GM19395 (cell line): ENCODE results near the gene HS1BP3.

Experiments used
- ATAC-seq: cut with Tn5 transposase; IDR thresholded peaks from one replicate; pipeline ENCODE4 v1.9.1; 2021; ENCODE audit warnings: mild to moderate bottlenecking, moderate library complexity; ENCODE audit not compliant: unreplicated experiment

The HS1BP3 gene

GRCh38 chr2:20675701-20676352 lies 24.9 kb upstream of the HS1BP3 start:
- ATAC-seq: peak; percentile 55

- no peak for ATAC-seq
These were observed 24.2 kb upstream of the HS1BP3 start for GRCh38 chr2:20674974-20675679.

GRCh38 chr2:20674309-20674965 lies 23.5 kb upstream of the HS1BP3 start:
- no peak for ATAC-seq

- no peak for ATAC-seq
These were observed 22.9 kb upstream of the HS1BP3 start for GRCh38 chr2:20673686-20674308.

- no peak for ATAC-seq
These were observed 21.5 kb upstream of the HS1BP3 start for GRCh38 chr2:20672201-20672951.

GRCh38 chr2:20671736-20672080 lies 20.8 kb upstream of the HS1BP3 start:
- ATAC-seq: no peak

GRCh38 chr2:20671036-20671735 lies 20.3 kb upstream of the HS1BP3 start:
- ATAC-seq: no peak

GRCh38 chr2:20670315-20671035 lies 19.6 kb upstream of the HS1BP3 start:
- no peak for ATAC-seq

GRCh38 chr2:20669562-20670314 lies 18.8 kb upstream of the HS1BP3 start:
- ATAC-seq: no peak

GRCh38 chr2:20668871-20669475 lies 18.1 kb upstream of the HS1BP3 start:
- no peak for ATAC-seq

GRCh38 chr2:20668451-20668850 lies 17.6 kb upstream of the HS1BP3 start:
- no peak for ATAC-seq

- ATAC-seq: no peak
These were observed 16.9 kb upstream of the HS1BP3 start for GRCh38 chr2:20667531-20668401.

GRCh38 chr2:20667151-20667530 lies 16.2 kb upstream of the HS1BP3 start:
- ATAC-seq: no peak

- no peak for ATAC-seq
These were observed 15.6 kb upstream of the HS1BP3 start, which contains the start of gene GDF7 for GRCh38 chr2:20666304-20667150. Gene GDF7 (plus strand): TSS chr2:20667144. CDS start chr2:20667240, 96 bp downstream.

- no peak for ATAC-seq
These were observed 15.1 kb upstream of the HS1BP3 start for GRCh38 chr2:20666005-20666303.

- no peak for ATAC-seq
These were observed 14.5 kb upstream of the HS1BP3 start for GRCh38 chr2:20665243-20666004.
